BJ (cell line): Measurements from ENCODE around the gene ZDHHC20. TPM values are rescaled to one million over a fixed set of nuclear protein-coding genes. Genes with fewer than 3 reads are reported as not detected.

Experiments used
- CTCF ChIA-PET: fragments of 350-600 bp; formaldehyde crosslinking; extraction: SDS; loops from one replicate; lab custom pipeline; 2021; ENCODE audit warnings: antibody characterized with exemption, inconsistent platforms; lab: Yijun Ruan, JAX
- POLR2A ChIA-PET: fragments of 300-600 bp; sonication (Branson Sonifier 250); formaldehyde crosslinking; extraction: SDS; loops from one replicate; lab custom pipeline; 2021; ENCODE audit warnings: antibody characterized with exemption; lab: Charles Lee
- DNase-seq: peaks from one replicate; pipeline ENCODE4 v3.0.0-alpha.2; 2011; ENCODE audit warnings: low read depth
- H3K27me3 ChIP-seq: 2 replicates; pipeline ENCODE4 v1.6.0; 2011; ENCODE audit warnings: low read length; ENCODE audit not compliant: control insufficient read depth, insufficient read depth
- H3K36me3 ChIP-seq: 2 replicates; pipeline ENCODE4 v1.5.1; 2011; ENCODE audit warnings: low read length; ENCODE audit not compliant: control insufficient read depth, insufficient read depth
- H3K4me3 ChIP-seq: 2 replicates; pipeline ENCODE4 v1.5.1; 2011; ENCODE audit warnings: low read depth, mild to moderate bottlenecking, control low read depth, low read length
- polyA plus RNA-seq: library from polyadenylated mRNA; depleted of rRNA; stranded (reverse); fragments of >200 nt; gene quantifications from 2 replicates; pipeline ENCODE4 v1.2.3, GENCODE V29; 2011
- TF ChIP-seq, protein P1 (sequence below): IDR thresholded peaks from 2 replicates; pipeline ENCODE4 v1.5.1; 2011; ENCODE audit warnings: low read depth, mild to moderate bottlenecking, control low read depth, inconsistent platforms, low read length, moderate library complexity; ENCODE audit not compliant: insufficient read depth

The ZDHHC20 gene
- polyA plus RNA-seq, 1 experiment, result 20.2 TPM

DNA sequence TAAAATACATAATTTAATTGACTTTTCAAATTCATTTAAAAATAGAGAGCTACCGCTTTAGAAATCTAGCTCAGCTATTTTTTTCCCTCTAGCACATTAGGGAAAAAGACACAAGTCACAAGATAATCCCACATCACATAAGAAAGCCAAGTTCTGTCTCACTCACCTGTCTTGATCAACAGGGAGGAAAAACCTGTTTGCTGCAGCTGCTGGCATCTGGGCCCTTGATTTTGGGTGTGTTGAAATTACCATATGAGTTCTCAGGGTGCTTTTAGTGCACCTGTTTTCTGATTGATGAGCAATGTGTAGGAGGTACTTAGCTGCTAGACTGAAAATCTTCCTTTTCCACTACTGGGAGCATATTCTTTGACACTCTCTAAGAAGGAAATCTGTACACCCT is 53.8 kb downstream of the ZDHHC20 start:
- Histone ChIP-seq H3K4me3 (no peak overlapping the region), H3K27me3 (no peaks in the 10 kb centered on the region), H3K36me3 (0 out of 2 replicates have a peak, but pooled peaks cover 1% of the 10 kb centered on the region)
- no peak for DNase-seq
- TF ChIP-seq, protein P1, sequence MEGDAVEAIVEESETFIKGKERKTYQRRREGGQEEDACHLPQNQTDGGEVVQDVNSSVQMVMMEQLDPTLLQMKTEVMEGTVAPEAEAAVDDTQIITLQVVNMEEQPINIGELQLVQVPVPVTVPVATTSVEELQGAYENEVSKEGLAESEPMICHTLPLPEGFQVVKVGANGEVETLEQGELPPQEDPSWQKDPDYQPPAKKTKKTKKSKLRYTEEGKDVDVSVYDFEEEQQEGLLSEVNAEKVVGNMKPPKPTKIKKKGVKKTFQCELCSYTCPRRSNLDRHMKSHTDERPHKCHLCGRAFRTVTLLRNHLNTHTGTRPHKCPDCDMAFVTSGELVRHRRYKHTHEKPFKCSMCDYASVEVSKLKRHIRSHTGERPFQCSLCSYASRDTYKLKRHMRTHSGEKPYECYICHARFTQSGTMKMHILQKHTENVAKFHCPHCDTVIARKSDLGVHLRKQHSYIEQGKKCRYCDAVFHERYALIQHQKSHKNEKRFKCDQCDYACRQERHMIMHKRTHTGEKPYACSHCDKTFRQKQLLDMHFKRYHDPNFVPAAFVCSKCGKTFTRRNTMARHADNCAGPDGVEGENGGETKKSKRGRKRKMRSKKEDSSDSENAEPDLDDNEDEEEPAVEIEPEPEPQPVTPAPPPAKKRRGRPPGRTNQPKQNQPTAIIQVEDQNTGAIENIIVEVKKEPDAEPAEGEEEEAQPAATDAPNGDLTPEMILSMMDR, result no peak
- ChIA-PET CTCF (interaction anchor here (1.4 kb wide), 1 partner anchor 13 kb away, joined by 4 read pairs; no protein-coding TSS in a partner anchor), POLR2A (no interaction called here)

DNA sequence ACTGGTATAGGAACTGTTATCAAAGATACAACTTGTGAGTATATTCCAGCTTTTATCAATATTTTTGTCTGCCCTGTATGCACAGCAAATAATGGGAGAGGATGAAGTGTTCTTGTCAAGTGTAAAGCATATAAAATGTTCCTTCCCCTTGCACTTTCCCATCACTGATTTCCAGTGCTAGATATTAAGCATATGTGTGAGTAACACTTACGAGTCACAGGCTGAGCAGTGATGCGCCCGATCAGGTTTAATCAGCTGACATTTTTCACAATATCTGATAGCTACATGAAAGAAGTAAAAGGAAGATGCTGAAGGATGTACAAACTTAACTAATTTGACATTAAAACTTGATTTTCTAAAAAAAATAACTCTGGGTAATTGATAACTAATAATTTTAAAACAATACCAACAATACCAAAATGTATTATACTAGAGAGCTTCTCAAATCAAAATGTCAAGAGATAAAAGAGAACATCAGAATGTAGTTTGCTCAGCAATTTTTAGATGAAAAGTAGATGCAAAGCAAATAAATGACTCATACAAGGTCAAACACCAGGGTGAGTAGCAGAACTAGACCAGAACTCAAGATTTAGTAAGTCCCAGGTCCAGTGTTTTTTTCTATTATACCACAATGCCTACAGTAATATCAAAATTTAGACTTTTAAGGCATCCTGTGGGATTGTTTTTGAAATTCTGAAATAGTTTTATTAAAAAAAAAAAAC is 56.4 kb downstream of the ZDHHC20 start:
- CTCF ChIA-PET, result no interaction called here
- H3K36me3 ChIP-seq, result no peaks in the 10 kb centered on the region
- H3K27me3 ChIP-seq, result no peaks in the 10 kb centered on the region
- TF ChIP-seq, protein P1, result no peak
- no peak for DNase-seq
- no peak overlapping the region for H3K4me3 ChIP-seq
- POLR2A ChIA-PET, result no interaction called here

GRCh38 chr13:21399741-21400140 is 59.4 kb downstream of the ZDHHC20 start:
- CTCF ChIA-PET, result no interaction called here
- POLR2A ChIA-PET, result no interaction called here
- Histone ChIP-seq H3K27me3 (no peaks in the 10 kb centered on the region), H3K36me3 (no peaks in the 10 kb centered on the region), H3K4me3 (no peak overlapping the region)
- TF ChIP-seq, protein P1, result no peak
- DNase-seq, result no peak

DNA sequence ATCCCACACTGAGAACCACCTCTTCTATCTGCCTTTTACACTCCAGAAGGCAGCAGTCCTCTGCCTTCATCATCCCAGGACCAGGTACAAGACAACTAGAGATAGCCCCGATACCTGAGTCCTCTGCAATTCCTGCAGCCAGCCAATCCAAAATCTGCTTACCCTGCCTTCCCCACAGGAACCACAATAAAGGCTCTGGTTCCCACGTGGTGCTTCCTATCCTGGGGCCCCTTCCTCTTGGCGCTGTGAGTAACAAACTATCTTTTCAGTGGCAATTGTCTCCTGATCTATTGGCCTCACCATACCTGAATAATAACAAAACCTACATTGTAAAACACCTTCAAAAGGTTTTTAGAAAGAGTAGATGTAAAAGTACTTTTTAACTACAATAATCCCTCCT is 63.1 kb downstream of the ZDHHC20 start:
- Histone ChIP-seq H3K27me3 (no peaks in the 10 kb centered on the region), H3K4me3 (no peak overlapping the region), H3K36me3 (no peaks in the 10 kb centered on the region; the same call in 1 of the 2 replicates)
- ChIA-PET POLR2A (no interaction called here), CTCF (no interaction called here)
- DNase-seq, result no peak
- TF ChIP-seq, protein P1, result no peak

DNA sequence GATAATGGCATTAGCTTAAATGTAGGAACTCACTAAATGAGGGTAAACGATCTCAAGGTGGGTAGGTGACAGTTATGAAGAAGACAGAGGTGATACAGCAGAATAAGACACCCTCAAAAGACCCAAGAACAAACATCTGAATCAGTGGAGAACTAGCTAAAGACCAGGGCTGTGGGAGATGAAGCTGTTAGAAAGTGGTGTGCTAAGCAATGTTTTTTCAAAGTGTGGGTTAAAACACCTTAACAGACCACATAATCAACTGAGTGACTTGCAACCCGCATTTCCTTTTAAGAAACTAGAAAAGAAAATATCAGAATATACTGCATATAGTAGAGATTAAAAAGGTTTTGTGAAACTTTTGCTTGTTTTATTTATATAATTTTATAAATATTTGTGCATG is 70.0 kb downstream of the ZDHHC20 start:
- no peak overlapping the region for H3K4me3 ChIP-seq
- TF ChIP-seq, protein P1, result no peak
- peaks cover 2% of the 10 kb centered on the region; the same call in 1 of the 2 replicates for H3K36me3 ChIP-seq
- ChIA-PET POLR2A (no interaction called here), CTCF (no interaction called here)
- H3K27me3 ChIP-seq, result no peaks in the 10 kb centered on the region
- no peak for DNase-seq
